GM12864 (cell line): ENCODE measurements around the gene CD86.

Experiments used
- DNase-seq: peaks from one replicate; pipeline ENCODE4 v3.0.0-alpha.2; 2011; ENCODE audit warnings: low read depth
- H3K4me3 ChIP-seq: 2 replicates; pipeline ENCODE4 v1.5.1; 2011; ENCODE audit warnings: mild to moderate bottlenecking, low read depth, low read length, control low read depth
- CTCF ChIP-seq: IDR thresholded peaks from 2 replicates; pipeline ENCODE4 v1.5.1; 2011; ENCODE audit warnings: low read depth, mild to moderate bottlenecking, moderate library complexity, low read length, control low read depth, inconsistent platforms; ENCODE audit errors: missing control alignments

Gene CD86

GRCh38 chr3:122079524-122080206, 24.5 kb downstream of the CD86 start:
- no peak for TF ChIP-seq CTCF
- DNase-seq: no peak
- peak overlapping the region; percentile 71 for H3K4me3 ChIP-seq

- no peak for TF ChIP-seq CTCF
- DNase-seq: no peak
- H3K4me3 ChIP-seq: peak overlapping the region; percentile 71
Observed at GRCh38 chr3:122080207-122080587, 25.0 kb downstream of the CD86 start.

- no peak for TF ChIP-seq CTCF
- DNase-seq: no peak
- H3K4me3 ChIP-seq: peak overlapping the region; percentile 14; the same call in 1 of the 2 replicates
Observed at GRCh38 chr3:122081543-122082247, 26.5 kb downstream of the CD86 start.

- DNase-seq: no peak
- TF ChIP-seq CTCF: no peak
- no peak overlapping the region for H3K4me3 ChIP-seq
Observed at GRCh38 chr3:122082357-122082756, 27.2 kb downstream of the CD86 start.

GRCh38 chr3:122084799-122085198, 29.6 kb downstream of the CD86 start:
- no peak for TF ChIP-seq CTCF

GRCh38 chr3:122085673-122086072, 30.5 kb downstream of the CD86 start:
- TF ChIP-seq CTCF: no peak
- H3K4me3 ChIP-seq: no peak overlapping the region
- DNase-seq: no peak

More at GRCh38 chr3:122084799-122085198, 29.6 kb downstream of the CD86 start:
- DNase-seq: no peak
- no peak overlapping the region for H3K4me3 ChIP-seq

- TF ChIP-seq CTCF: no peak
- DNase-seq: no peak
- no peak overlapping the region for H3K4me3 ChIP-seq
Observed at GRCh38 chr3:122088531-122088930, 33.4 kb downstream of the CD86 start.
